Astrocyte of the cerebellum (primary cell): ENCODE results near the gene MRAS.

Source experiments
- DNase-seq: peaks from one replicate; pipeline ENCODE4 v3.0.0-alpha.2; 2011; ENCODE audit warnings: low read depth
- H3K4me3 ChIP-seq: 2 replicates; pipeline ENCODE4 v1.5.1; 2011; ENCODE audit warnings: mild to moderate bottlenecking, low read depth, low read length, moderate library complexity
- in situ Hi-C: cut with HindIII; loops from 2 replicates; pipeline ENCODE4 v1.10.0; 2017; ENCODE audit warnings: low sequenced_read_pairs
- TF ChIP-seq, protein P1 (sequence below): IDR thresholded peaks from 2 replicates; pipeline ENCODE4 v1.5.1; 2012; ENCODE audit warnings: low read length, low read depth, moderate library complexity, mild to moderate bottlenecking; ENCODE audit errors: missing control alignments

The MRAS gene

DNA sequence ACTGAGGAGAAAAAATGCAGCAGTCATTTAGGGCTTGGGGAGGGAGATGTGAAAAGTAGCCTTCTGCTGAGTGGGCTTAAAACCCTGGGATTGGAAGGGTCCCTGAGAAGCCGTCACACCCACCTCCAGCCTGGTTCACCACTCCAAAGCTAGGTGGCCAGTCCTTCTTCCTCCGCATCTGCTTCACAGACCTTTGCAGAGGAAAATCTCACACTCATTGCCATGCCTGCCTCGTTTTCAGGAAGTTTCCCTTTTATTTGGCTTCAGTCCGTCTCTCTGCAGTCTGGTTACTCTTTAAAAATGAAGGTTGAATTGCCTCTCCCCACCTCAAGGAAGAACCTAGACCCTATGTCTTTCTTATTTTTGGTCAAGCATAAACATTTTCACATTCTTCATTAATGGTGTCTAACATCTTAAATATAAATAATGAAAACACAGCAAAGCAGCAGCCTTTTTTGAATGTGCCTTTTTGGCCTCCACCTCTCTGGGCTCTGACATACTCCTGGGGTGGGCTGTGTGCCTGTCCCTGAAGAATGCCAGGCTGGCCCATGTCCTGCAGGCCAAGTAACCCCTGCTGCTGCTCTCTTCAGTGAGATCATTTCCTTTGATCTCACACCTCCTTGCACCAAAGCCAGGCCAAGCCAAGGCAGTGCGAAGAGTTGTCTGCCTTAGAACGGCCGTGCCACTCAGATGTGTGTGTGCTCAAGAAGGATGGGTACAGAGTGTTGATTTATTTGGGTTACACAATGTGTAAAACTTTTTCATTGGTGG lies 11.0 kb downstream of the MRAS start:
- DNase-seq = no peak
- TF ChIP-seq, protein P1, sequence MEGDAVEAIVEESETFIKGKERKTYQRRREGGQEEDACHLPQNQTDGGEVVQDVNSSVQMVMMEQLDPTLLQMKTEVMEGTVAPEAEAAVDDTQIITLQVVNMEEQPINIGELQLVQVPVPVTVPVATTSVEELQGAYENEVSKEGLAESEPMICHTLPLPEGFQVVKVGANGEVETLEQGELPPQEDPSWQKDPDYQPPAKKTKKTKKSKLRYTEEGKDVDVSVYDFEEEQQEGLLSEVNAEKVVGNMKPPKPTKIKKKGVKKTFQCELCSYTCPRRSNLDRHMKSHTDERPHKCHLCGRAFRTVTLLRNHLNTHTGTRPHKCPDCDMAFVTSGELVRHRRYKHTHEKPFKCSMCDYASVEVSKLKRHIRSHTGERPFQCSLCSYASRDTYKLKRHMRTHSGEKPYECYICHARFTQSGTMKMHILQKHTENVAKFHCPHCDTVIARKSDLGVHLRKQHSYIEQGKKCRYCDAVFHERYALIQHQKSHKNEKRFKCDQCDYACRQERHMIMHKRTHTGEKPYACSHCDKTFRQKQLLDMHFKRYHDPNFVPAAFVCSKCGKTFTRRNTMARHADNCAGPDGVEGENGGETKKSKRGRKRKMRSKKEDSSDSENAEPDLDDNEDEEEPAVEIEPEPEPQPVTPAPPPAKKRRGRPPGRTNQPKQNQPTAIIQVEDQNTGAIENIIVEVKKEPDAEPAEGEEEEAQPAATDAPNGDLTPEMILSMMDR = no peak
- in situ Hi-C loops = no loop called here
- no peak overlapping the region for H3K4me3 ChIP-seq

DNA sequence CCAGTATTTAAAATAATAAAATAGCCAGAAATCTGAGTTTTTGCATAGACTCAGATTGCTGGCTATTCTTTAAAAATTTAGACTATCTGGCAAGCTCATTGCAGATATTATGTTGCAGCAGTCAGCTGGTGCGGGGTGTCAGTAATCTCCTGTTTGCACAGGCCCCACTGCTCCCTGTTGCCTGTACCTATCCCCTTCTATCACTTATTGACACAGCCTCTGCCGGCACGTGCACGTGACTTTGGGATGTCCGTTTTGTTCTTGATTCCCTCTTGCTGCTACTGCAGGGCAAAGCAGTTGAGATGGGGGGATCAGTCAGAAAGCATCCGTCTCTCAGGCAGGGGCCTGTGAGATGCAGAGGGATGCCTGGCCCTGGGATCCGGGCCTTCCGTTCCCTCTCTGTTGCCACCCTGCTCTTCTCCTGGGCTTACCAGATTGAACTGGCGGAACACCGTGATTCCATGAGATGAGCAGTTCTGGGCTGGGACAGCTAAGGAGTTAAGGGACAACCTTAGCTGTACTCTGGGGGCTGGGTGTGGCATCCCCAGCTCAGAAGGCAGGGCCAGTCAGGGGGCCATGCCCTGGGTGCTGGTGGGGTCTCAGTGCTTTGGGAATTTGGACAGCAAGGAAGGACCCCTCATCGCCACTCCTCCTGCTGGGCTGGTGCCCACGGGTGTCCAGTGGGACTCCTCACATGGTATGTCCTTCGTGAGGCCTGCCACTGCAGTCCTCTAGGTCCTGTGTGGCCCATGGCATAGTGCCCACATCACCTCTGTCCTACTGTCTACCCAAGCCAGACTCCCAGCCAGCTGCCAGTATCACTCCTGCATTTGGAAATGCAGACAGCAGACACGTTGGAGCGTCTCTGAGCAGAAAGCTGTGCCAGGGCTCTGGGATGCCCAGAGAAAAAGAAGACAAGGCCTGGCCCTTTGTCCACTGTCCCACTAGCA lies 11.8 kb downstream of the MRAS start:
- no peak for DNase-seq
- no peak overlapping the region for H3K4me3 ChIP-seq
- in situ Hi-C loops = no loop called here
- TF ChIP-seq, protein P1 = no peak

DNA sequence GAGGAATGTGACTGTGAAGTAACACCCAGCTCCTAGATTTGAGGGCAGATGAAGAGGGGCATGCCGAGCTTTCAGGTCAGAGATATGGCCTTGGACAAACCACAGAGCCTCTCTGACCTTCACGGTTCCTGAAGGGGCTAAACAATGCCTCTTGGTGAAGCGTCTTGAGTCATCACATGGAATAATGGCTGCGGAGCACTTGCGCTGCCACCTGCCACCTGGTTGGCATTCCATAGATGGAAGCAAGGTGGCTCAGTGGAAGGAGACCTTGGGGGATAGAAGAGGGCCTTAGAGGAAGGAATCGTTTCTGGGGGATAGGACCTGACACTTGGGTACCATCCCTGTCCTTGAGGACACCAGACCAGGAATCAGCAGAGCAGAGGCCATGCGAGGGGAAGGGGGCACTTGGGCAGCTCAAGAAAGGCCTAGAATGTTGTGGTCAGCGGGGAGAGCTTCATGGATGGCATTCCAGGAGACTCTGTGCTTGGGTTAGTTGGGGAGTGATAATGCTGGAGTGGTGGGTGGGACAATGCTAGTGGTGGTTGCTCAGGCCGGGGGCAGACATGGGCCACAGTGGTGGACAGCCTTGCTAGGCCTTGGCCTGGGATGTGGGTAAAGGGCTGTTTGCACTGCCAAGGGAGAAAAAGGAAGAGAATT lies 12.6 kb downstream of the MRAS start:
- no peak for DNase-seq
- TF ChIP-seq, protein P1 = no peak
- H3K4me3 ChIP-seq = no peak overlapping the region
- in situ Hi-C loops = no loop called here

DNA sequence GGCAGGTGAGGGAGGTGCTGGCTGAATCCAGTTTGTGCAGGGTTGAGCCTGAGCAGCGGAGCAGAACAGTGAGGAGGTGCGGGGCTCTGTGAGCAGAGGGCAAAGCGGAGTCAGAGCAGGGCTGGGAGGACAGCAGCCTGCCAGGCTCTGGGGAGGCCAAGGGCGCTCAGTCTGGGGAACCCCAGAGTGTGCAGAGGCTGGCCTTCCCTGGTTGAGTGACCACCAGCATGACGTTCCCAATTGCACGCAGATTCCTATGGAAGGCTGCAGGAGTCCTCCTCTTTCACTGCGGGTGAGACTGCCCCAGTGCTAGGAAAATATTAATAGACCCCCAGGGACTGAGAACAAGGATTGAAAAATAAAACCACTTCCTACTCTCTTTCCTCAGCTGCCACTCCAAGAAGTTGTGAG lies 13.2 kb downstream of the MRAS start:
- no peak for DNase-seq
- in situ Hi-C loops = no loop called here

DNA sequence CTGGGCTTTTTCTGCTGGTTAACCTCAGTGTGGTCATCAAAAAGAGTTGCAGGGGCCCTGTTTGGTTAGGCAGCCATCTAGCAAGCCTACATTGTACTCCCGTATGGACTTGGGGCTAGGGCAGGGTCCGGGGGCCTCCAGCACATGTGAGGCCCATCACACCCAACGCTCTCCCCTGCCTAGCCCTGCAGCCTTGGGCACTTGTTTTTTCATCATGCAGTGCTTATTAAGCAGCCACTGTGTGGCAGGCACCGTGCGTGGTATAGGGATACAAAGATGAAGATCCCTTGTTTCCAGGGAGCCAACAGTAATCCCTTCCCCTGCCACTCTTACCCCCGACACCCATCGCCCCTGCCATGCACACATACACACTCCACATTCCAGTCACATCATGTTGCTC lies 14.2 kb downstream of the MRAS start:
- TF ChIP-seq, protein P1 = no peak
- no peak for DNase-seq
- H3K4me3 ChIP-seq = no peak overlapping the region
- in situ Hi-C loops = no loop called here

More for the DNA sequence above, 13.2 kb downstream of the MRAS start:
- TF ChIP-seq, protein P1 = no peak
- H3K4me3 ChIP-seq = no peak overlapping the region

DNA sequence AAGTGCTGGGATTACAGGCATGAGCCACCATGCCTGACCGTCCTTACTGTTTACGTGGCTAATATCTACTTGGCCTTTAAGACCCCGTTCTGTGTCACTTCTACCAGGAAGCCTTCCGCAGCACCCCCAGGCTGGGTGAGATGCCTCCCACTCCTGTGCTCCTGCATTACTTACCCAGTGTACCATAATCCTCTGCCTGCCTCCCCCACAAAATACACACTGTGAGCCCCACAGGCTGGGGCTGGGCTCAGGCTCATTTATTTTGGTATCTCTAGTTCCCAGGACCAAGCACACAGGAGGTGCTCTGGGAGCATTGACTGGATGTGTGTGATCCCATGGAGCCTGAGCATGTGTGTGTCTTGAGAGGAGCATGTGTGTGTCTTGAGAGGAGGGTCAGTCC lies 14.9 kb downstream of the MRAS start:
- in situ Hi-C loops = no loop called here
- TF ChIP-seq, protein P1 = no peak
- H3K4me3 ChIP-seq = no peak overlapping the region
- no peak for DNase-seq
